ENCODE data around the gene ARHGAP23. TPM values are rescaled to one million over a fixed set of nuclear protein-coding genes. Genes with fewer than 3 reads are reported as not detected.

ARHGAP23 gene
- polyA plus RNA-seq, 3 donors = 0.03 to 0.21 (median 0.09) TPM

DNA sequence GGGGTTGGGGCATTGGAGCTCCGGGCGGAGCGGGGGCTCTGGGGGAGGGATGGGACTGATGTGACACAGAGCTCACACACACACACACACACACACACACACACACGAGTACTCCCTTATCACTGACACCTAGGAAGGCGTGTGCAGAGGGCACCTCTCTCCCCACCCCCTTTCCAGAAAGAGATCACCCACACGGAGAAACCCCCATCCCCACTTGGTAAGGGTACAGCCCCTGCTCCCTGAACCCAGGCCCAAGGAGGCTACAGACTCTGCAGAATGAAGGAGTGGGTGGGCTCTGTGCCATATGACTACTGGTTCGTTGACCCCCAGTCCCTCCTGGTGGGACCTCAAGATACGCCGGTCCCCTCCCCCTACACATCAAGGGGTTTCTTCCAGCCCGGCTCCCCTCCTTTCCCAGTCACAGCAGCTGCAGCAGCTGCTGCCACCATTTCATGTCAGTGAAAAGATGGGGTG is 8.7 kb upstream of the ARHGAP23 start:
- Histone ChIP-seq H3K9ac (ENCODE audit: insufficient read depth, low read length, poor library complexity, severe bottlenecking) (no peak overlapping the region), H3K27ac (ENCODE audit: low read depth in 1 of 2, low read length in 2 of 2) (no peak overlapping the region), H3K9me3 (replicated peaks in 1 of 2; ENCODE audit: control insufficient read depth in 1 of 2, insufficient read depth in 1 of 2, low read length in 2 of 2) (peaks cover 0 to 12% of the 10 kb centered on the region in 2 donors), H3K4me1 (ENCODE audit: control insufficient read depth in 1 of 2, insufficient read depth in 2 of 2, low read length in 2 of 2) (peaks cover 14 to 15% of the 10 kb centered on the region in 2 donors), H3K36me3 (replicated peaks in 1 of 2; ENCODE audit: control insufficient read depth in 1 of 2, insufficient read depth in 2 of 2, low read length in 2 of 2) (no peaks in the 10 kb centered on the region), H4K20me1 (ENCODE audit: insufficient read depth, low read length) (no peaks in the 10 kb centered on the region), H3K27me3 (ENCODE audit: control insufficient read depth in 2 of 2, insufficient read depth in 2 of 2, low read length in 2 of 2) (peaks cover 13 to 43% of the 10 kb centered on the region in 2 donors), H3K4me3 (replicated peaks in 1 of 3; ENCODE audit: low read depth in 2 of 3, low read length in 3 of 3) (no peak overlapping the region), H3K4me2 (replicated peaks; ENCODE audit: extremely low read depth, low read length, poor library complexity, severe bottlenecking) (no peak overlapping the region), H3K79me2 (ENCODE audit: insufficient read depth, low read length) (no peaks in the 10 kb centered on the region), H2AFZ (ENCODE audit: insufficient read depth, low read depth, low read length, poor library complexity, severe bottlenecking) (no peak overlapping the region)
- TF ChIP-seq, protein P1, sequence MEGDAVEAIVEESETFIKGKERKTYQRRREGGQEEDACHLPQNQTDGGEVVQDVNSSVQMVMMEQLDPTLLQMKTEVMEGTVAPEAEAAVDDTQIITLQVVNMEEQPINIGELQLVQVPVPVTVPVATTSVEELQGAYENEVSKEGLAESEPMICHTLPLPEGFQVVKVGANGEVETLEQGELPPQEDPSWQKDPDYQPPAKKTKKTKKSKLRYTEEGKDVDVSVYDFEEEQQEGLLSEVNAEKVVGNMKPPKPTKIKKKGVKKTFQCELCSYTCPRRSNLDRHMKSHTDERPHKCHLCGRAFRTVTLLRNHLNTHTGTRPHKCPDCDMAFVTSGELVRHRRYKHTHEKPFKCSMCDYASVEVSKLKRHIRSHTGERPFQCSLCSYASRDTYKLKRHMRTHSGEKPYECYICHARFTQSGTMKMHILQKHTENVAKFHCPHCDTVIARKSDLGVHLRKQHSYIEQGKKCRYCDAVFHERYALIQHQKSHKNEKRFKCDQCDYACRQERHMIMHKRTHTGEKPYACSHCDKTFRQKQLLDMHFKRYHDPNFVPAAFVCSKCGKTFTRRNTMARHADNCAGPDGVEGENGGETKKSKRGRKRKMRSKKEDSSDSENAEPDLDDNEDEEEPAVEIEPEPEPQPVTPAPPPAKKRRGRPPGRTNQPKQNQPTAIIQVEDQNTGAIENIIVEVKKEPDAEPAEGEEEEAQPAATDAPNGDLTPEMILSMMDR (IDR thresholded peaks at IDR 0.05) = no peak
- DNase-seq = no peak
- Mint-ChIP-seq H3K27me3 (ENCODE audit: low read depth in 3 of 3) (peaks cover 47 to 70% (median 48%) of the 10 kb centered on the region in 3 donors), H3K4me1 (peaks cover 22% of the 10 kb centered on the region), H3K27ac (no peak overlapping the region), H3K36me3 (peaks cover 0 to 2% of the 10 kb centered on the region in 2 donors), H3K9me3 (peaks cover 0 to 5% (median 1%) of the 10 kb centered on the region in 7 donors), H3K4me3 (peak overlapping the region in 1 of 2 donors; percentile 48)
- intact Hi-C loops (cut with micrococcal nuclease) = no loop called here
- WGBS (ENCODE audit: insufficient coverage) = 0% methylated on average over 1 of the region's 10 CpGs

- Mint-ChIP-seq H3K27me3 (ENCODE audit: low read depth in 3 of 3) (peaks cover 47 to 79% (median 57%) of the 10 kb centered on the region in 3 donors), H3K9me3 (peaks cover 0 to 5% (median 1%) of the 10 kb centered on the region in 7 donors), H3K36me3 (peaks cover 0 to 2% of the 10 kb centered on the region in 2 donors), H3K4me3 (no peak overlapping the region), H3K4me1 (peaks cover 23% of the 10 kb centered on the region), H3K27ac (peak overlapping the region in 1 of 7 donors; percentile 42)
- Histone ChIP-seq H3K79me2 (ENCODE audit: insufficient read depth, low read length) (no peaks in the 10 kb centered on the region), H3K4me3 (replicated peaks in 1 of 3; ENCODE audit: low read depth in 2 of 3, low read length in 3 of 3) (no peak overlapping the region), H3K27ac (ENCODE audit: low read depth in 1 of 2, low read length in 2 of 2) (no peak overlapping the region), H3K9me3 (replicated peaks in 1 of 2; ENCODE audit: control insufficient read depth in 1 of 2, insufficient read depth in 1 of 2, low read length in 2 of 2) (peaks cover 0 to 12% of the 10 kb centered on the region in 2 donors), H3K27me3 (ENCODE audit: control insufficient read depth in 2 of 2, insufficient read depth in 2 of 2, low read length in 2 of 2) (peaks cover 13 to 47% of the 10 kb centered on the region in 2 donors), H3K4me2 (replicated peaks; ENCODE audit: extremely low read depth, low read length, poor library complexity, severe bottlenecking) (no peak overlapping the region), H2AFZ (ENCODE audit: insufficient read depth, low read depth, low read length, poor library complexity, severe bottlenecking) (no peak overlapping the region), H3K9ac (ENCODE audit: insufficient read depth, low read length, poor library complexity, severe bottlenecking) (no peak overlapping the region), H3K4me1 (ENCODE audit: control insufficient read depth in 1 of 2, insufficient read depth in 2 of 2, low read length in 2 of 2) (peaks cover 13 to 14% of the 10 kb centered on the region in 2 donors), H4K20me1 (ENCODE audit: insufficient read depth, low read length) (no peaks in the 10 kb centered on the region), H3K36me3 (replicated peaks in 1 of 2; ENCODE audit: control insufficient read depth in 1 of 2, insufficient read depth in 2 of 2, low read length in 2 of 2) (no peaks in the 10 kb centered on the region)
- 83% methylated on average over 6 of the region's 6 CpGs for WGBS (ENCODE audit: insufficient coverage)
- TF ChIP-seq, protein P1 (IDR thresholded peaks at IDR 0.05) = no peak
- intact Hi-C loops (cut with micrococcal nuclease) = loop anchor here in 1 of 2 donors (10.0 kb wide), 1 partner anchor 64 kb away; no protein-coding TSS in a partner anchor
- no peak for DNase-seq
Measured at GRCh38 chr17:38420518-38420917, 7.7 kb upstream of the ARHGAP23 start.
